ENCODE data around the gene SLCO3A1.

DNA sequence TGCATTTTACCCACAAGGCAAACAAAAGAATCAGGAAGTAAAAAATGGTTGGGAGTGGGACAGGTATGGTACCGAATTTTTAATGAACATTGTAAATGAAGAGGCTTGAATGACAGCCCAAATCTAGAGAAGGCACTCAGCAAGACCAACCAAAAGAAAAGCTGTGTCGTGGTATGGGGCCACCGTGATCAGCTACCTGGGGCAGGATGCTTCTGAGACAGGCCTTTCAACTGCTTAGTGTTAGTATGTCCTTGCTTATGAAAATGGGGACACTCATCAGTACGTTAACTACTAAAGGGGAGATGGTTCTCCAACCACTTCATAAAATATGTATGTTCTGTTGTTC lies 311.5 kb downstream of the SLCO3A1 start:
- TF ChIP-seq, protein P1, sequence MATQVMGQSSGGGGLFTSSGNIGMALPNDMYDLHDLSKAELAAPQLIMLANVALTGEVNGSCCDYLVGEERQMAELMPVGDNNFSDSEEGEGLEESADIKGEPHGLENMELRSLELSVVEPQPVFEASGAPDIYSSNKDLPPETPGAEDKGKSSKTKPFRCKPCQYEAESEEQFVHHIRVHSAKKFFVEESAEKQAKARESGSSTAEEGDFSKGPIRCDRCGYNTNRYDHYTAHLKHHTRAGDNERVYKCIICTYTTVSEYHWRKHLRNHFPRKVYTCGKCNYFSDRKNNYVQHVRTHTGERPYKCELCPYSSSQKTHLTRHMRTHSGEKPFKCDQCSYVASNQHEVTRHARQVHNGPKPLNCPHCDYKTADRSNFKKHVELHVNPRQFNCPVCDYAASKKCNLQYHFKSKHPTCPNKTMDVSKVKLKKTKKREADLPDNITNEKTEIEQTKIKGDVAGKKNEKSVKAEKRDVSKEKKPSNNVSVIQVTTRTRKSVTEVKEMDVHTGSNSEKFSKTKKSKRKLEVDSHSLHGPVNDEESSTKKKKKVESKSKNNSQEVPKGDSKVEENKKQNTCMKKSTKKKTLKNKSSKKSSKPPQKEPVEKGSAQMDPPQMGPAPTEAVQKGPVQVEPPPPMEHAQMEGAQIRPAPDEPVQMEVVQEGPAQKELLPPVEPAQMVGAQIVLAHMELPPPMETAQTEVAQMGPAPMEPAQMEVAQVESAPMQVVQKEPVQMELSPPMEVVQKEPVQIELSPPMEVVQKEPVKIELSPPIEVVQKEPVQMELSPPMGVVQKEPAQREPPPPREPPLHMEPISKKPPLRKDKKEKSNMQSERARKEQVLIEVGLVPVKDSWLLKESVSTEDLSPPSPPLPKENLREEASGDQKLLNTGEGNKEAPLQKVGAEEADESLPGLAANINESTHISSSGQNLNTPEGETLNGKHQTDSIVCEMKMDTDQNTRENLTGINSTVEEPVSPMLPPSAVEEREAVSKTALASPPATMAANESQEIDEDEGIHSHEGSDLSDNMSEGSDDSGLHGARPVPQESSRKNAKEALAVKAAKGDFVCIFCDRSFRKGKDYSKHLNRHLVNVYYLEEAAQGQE (IDR thresholded peaks at IDR 0.05; ENCODE audit: insufficient replicate concordance, low read depth), result no peak
- TF ChIP-seq, protein P2, sequence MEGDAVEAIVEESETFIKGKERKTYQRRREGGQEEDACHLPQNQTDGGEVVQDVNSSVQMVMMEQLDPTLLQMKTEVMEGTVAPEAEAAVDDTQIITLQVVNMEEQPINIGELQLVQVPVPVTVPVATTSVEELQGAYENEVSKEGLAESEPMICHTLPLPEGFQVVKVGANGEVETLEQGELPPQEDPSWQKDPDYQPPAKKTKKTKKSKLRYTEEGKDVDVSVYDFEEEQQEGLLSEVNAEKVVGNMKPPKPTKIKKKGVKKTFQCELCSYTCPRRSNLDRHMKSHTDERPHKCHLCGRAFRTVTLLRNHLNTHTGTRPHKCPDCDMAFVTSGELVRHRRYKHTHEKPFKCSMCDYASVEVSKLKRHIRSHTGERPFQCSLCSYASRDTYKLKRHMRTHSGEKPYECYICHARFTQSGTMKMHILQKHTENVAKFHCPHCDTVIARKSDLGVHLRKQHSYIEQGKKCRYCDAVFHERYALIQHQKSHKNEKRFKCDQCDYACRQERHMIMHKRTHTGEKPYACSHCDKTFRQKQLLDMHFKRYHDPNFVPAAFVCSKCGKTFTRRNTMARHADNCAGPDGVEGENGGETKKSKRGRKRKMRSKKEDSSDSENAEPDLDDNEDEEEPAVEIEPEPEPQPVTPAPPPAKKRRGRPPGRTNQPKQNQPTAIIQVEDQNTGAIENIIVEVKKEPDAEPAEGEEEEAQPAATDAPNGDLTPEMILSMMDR (IDR thresholded peaks at IDR 0.05; ENCODE audit: insufficient read depth, low read length), result no peak
- TF ChIP-seq POLR2AphosphoS5 (IDR thresholded peaks at IDR 0.05; ENCODE audit: low read depth), result no peak
- TF ChIP-seq SPI1 (IDR thresholded peaks at IDR 0.05; ENCODE audit: borderline replicate concordance, low read depth), result no peak
- no peak for TF ChIP-seq GABPA (IDR thresholded peaks at IDR 0.05; ENCODE audit: low read depth)

Measured in HL-60 (cell line).